Activated naive CD4-positive, alpha-beta T cell treated with anti-CD3 and anti-CD28 coated beads for 36 hours (primary cell): ENCODE measurements around the gene ZNF610. TPM values are rescaled to one million over a fixed set of nuclear protein-coding genes. Genes with fewer than 3 reads are reported as not detected.

ENCODE experiments used
- CTCF ChIA-PET: fragments of 350-600 bp; sonication (Branson Sonifier 250); formaldehyde crosslinking; loops from one replicate; lab custom pipeline; 2021; ENCODE audit warnings: antibody characterized with exemption; lab: Charles Lee
- DNase-seq: peaks from one replicate; pipeline ENCODE4 v3.0.0-alpha.2; 2020
- H3K27ac Mint-ChIP-seq: one replicate; pipeline ENCODE4 v1.8.0; 2021; ENCODE audit warnings: mild to moderate bottlenecking, mixed read lengths
- H3K27me3 Mint-ChIP-seq: one replicate; pipeline ENCODE4 v1.8.0; 2021; ENCODE audit warnings: low read depth, mixed read lengths
- H3K36me3 Mint-ChIP-seq: one replicate; pipeline ENCODE4 v1.8.0; 2021; ENCODE audit warnings: low read depth, mixed read lengths
- H3K4me1 Mint-ChIP-seq: one replicate; pipeline ENCODE4 v1.8.0; 2021; ENCODE audit warnings: low read depth, mixed read lengths
- H3K4me3 Mint-ChIP-seq: one replicate; pipeline ENCODE4 v1.8.0; 2021; ENCODE audit warnings: mild to moderate bottlenecking, moderate library complexity, mixed read lengths
- H3K9me3 Mint-ChIP-seq: one replicate; pipeline ENCODE4 v1.8.0; 2021; ENCODE audit warnings: mixed read lengths
- intact Hi-C: fragments of 100-400 bp; cut with micrococcal nuclease; formaldehyde crosslinking; loops from one replicate; pipeline ENCODE4 v1.15.1; 2023
- total RNA-seq, 2 experiments: library from RNA; stranded (reverse); gene quantifications; one replicate each; pipeline ENCODE4 v1.2.3, GENCODE V29; 2021

The ZNF610 gene
- total RNA-seq, 2 experiments from 2014 or later, result 0.64 TPM

DNA sequence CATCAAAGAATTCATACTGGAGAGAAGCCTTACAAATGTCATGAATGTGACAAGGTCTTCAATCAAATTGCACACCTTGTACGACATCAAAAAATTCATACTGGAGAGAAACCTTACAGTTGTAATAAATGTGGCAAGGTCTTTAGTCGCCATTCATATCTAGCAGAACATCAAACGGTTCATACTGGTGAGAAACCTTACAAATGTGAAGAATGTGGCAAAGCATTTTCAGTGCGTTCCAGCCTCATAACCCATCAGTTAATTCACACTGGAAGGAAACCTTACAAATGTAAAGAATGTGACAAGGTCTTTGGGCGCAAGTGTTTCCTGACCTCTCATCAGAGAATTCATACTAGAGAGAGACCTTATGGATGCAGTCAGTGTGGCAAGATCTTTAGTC, 79.7 kb downstream of the ZNF610 start:
- Mint-ChIP-seq H3K9me3 (peaks cover 76% of the 10 kb centered on the region), H3K4me3 (no peak overlapping the region)

More for the DNA sequence above, 79.7 kb downstream of the ZNF610 start:
- Mint-ChIP-seq H3K27ac (no peak overlapping the region), H3K36me3 (peaks cover 48% of the 10 kb centered on the region), H3K4me1 (no peaks in the 10 kb centered on the region), H3K27me3 (no peaks in the 10 kb centered on the region)
- intact Hi-C loops, result no loop called here
- CTCF ChIA-PET, result no interaction called here
- DNase-seq, result no peak

Other genes with a start within 250 kb of the ZNF610 start
- gene ZNF841, start 240.5 kb upstream of the ZNF610 start, total RNA-seq, result 10 to 100 TPM; 13.3 to 15.5 TPM
- 1 to 10 TPM; 7.6 to 8.7 TPM for gene ZNF616, start 196.3 kb upstream of the ZNF610 start, total RNA-seq
- 10 to 100 TPM; 10.7 to 11.1 TPM for gene ZNF836, start 164.6 kb upstream of the ZNF610 start, total RNA-seq
- 100 to 1,000 TPM; 228 to 232 TPM for gene PPP2R1A, start 146.2 kb upstream of the ZNF610 start, total RNA-seq
- 10 to 100 TPM; 22.3 to 23.6 TPM for gene ZNF766, start 66.7 kb upstream of the ZNF610 start, total RNA-seq
- gene ZNF480, start 39.1 kb upstream of the ZNF610 start, total RNA-seq, result 1 to 10 TPM; 3.7 to 4.2 TPM
- gene ZNF880, start 33.7 kb downstream of the ZNF610 start, total RNA-seq, result 1 to 10 TPM; 8.3 to 8.4 TPM
- gene ZNF528, start 61.6 kb downstream of the ZNF610 start, total RNA-seq, result 1 to 10 TPM; 2.9 to 3.7 TPM
- not detected for gene ZNF534, start 92.9 kb downstream of the ZNF610 start, total RNA-seq
- gene ZNF578, start 117.3 kb downstream of the ZNF610 start, total RNA-seq, result under 1 TPM; 0.32 to 0.36 TPM
- 10 to 100 TPM; 19.1 to 20.1 TPM for gene ZNF808, start 191.4 kb downstream of the ZNF610 start, total RNA-seq
- gene ZNF701, start 234.0 kb downstream of the ZNF610 start, total RNA-seq, result 10 to 100 TPM; 13.8 to 15.0 TPM